B cell (primary cell): ENCODE results near the gene TIGD1. TPM values are rescaled to one million over a fixed set of nuclear protein-coding genes. Genes with fewer than 3 reads are reported as not detected.
"Not testable (repeated sequence)": the region's sequence is repeated elsewhere in the genome, so short reads cannot be mapped to it uniquely, and the experiment has no call there.

Source experiments
- ATAC-seq: fragments of 200-7000 bp; cut with Tn5 transposase; one replicate; pipeline ENCODE4 v1.10.0; 2021; ENCODE audit warnings: low read depth, mild to moderate bottlenecking, moderate number of reproducible peaks, moderate library complexity
- CTCF ChIA-PET: fragments of 350-600 bp; sonication (Branson Sonifier 250); formaldehyde crosslinking; loops from one replicate; lab custom pipeline; 2021; ENCODE audit warnings: antibody characterized with exemption, inconsistent platforms; lab: Charles Lee
- POLR2A ChIA-PET: fragments of 350-600 bp; sonication (Branson Sonifier 250); formaldehyde crosslinking; loops from one replicate; lab custom pipeline; 2021; ENCODE audit warnings: antibody characterized with exemption; lab: Charles Lee
- DNase-seq: peaks from one replicate; pipeline ENCODE4 v3.0.0; 2013
- H2AFZ ChIP-seq: 2 replicates; pipeline ENCODE4 v1.6.1; 2012; ENCODE audit warnings: mild to moderate bottlenecking, low read depth, low read length; ENCODE audit not compliant: insufficient read depth, poor library complexity, severe bottlenecking
- H3K27ac ChIP-seq, 2 donors: 1 replicate in 1 of 2; 2 replicates in 1 of 2; pipeline ENCODE4 v1.5.1; 2012 to 2013; ENCODE audit warnings: low read length in 2 of 2, mild to moderate bottlenecking in 2 of 2, moderate library complexity in 1 of 2
- H3K27me3 ChIP-seq, 4 experiments: fragments of 200-600 bp in 1 of 4; sonication (generic) in 1 of 4; replicated peaks in 1 of 4; 1 replicate in 2 of 4; 2 replicates in 2 of 4; pipeline versions ENCODE4 v1.6.1 to v1.7.0; 2013 to 2016; ENCODE audit warnings: low read length in 3 of 4, mild to moderate bottlenecking in 2 of 4, mixed read lengths in 1 of 4, moderate library complexity in 1 of 4; ENCODE audit not compliant: insufficient read depth in 4 of 4, control insufficient read depth in 3 of 4; ENCODE audit errors: control extremely low read depth in 1 of 4
- H3K36me3 ChIP-seq, 2 experiments: replicated peaks in 1 of 2; 1 replicate in 1 of 2; 2 replicates in 1 of 2; pipeline versions ENCODE4 v1.6.1 to v1.7.1; 2013; ENCODE audit warnings: low read length in 1 of 2; ENCODE audit not compliant: insufficient read depth in 2 of 2, control insufficient read depth in 1 of 2; ENCODE audit errors: control extremely low read depth in 1 of 2, extremely low read depth in 1 of 2
- H3K4me1 ChIP-seq, 2 donors: fragments of 200-600 bp in 1 of 2; sonication (generic) in 1 of 2; 1 replicate in 1 of 2; 2 replicates in 1 of 2; pipeline versions ENCODE4 v1.5.1 to v1.6.1; 2013 to 2017; ENCODE audit warnings: low read length in 2 of 2; ENCODE audit not compliant: control insufficient read depth in 2 of 2, insufficient read depth in 2 of 2
- H3K4me2 ChIP-seq: replicated peaks from 2 replicates; pipeline ENCODE3; 2012; ENCODE audit warnings: mild to moderate bottlenecking, low read depth, low read length; ENCODE audit not compliant: poor library complexity, severe bottlenecking
- H3K4me3 ChIP-seq, 5 experiments: fragments of 200-600 bp in 1 of 5; sonication (generic) in 1 of 5; 1 replicate in 3 of 5; 2 replicates in 2 of 5; pipeline versions ENCODE4 v1.5.1 to v1.7.0; 2011 to 2016; ENCODE audit warnings: low read length in 4 of 5, mild to moderate bottlenecking in 4 of 5, low read depth in 2 of 5, control low read depth in 1 of 5, moderate library complexity in 1 of 5; ENCODE audit not compliant: insufficient read depth in 1 of 5; ENCODE audit errors: control extremely low read depth in 1 of 5, extremely low read depth in 1 of 5
- H3K79me2 ChIP-seq: fragments of 200-600 bp; sonication (generic); one replicate; pipeline ENCODE4 v1.6.0; 2016; ENCODE audit warnings: low read length; ENCODE audit not compliant: control insufficient read depth, insufficient read depth
- H3K9ac ChIP-seq: fragments of 200-600 bp; sonication (generic); 2 replicates; pipeline ENCODE4 v1.6.1; 2017; ENCODE audit warnings: mild to moderate bottlenecking, low read length, moderate library complexity
- H3K9me3 ChIP-seq, 3 donors: one replicate each; pipeline versions ENCODE4 v1.6.1 to v1.7.1; 2013; ENCODE audit warnings: low read length in 2 of 3; ENCODE audit not compliant: control insufficient read depth in 2 of 3, insufficient read depth in 1 of 3; ENCODE audit errors: control extremely low read depth in 1 of 3
- H4K20me1 ChIP-seq: 2 replicates; pipeline ENCODE4 v1.6.0; 2012; ENCODE audit warnings: mild to moderate bottlenecking, low read length; ENCODE audit not compliant: insufficient read depth, control insufficient read depth, poor library complexity, severe bottlenecking
- H3K27ac Mint-ChIP-seq: one replicate; pipeline ENCODE4 v1.8.0; 2021; ENCODE audit warnings: mixed read lengths
- H3K27me3 Mint-ChIP-seq: one replicate; pipeline ENCODE4 v1.8.0; 2021; ENCODE audit warnings: mixed read lengths
- H3K4me1 Mint-ChIP-seq: one replicate; pipeline ENCODE4 v1.8.0; 2021; ENCODE audit warnings: mixed read lengths
- H3K4me3 Mint-ChIP-seq: one replicate; pipeline ENCODE4 v1.8.0; 2021; ENCODE audit warnings: mixed read lengths
- H3K9me3 Mint-ChIP-seq: one replicate; pipeline ENCODE4 v1.8.0; 2022; ENCODE audit warnings: mixed read lengths; ENCODE audit not compliant: insufficient read depth
- CTCF ChIP-seq: fragments of 200-600 bp; IDR thresholded peaks from one replicate; pipeline ENCODE4 v1.8.0; 2022; ENCODE audit warnings: antibody characterized with exemption, mild to moderate bottlenecking
- EZH2 ChIP-seq: IDR thresholded peaks from 2 replicates; pipeline ENCODE4 v1.6.1; 2012; ENCODE audit warnings: borderline replicate concordance, low read depth, mild to moderate bottlenecking, moderate library complexity, low read length; ENCODE audit not compliant: insufficient read depth, poor library complexity, severe bottlenecking
- WGBS: methylation state at CpG from one replicate; pipeline ENCODE4 v1.1.5; 2013; ENCODE audit warnings: missing lambda C conversion rate; ENCODE audit not compliant: insufficient coverage; 5-methylcytosine and 5-hydroxymethylcytosine counted together
- intact Hi-C: fragments of 100-400 bp; cut with micrococcal nuclease; formaldehyde crosslinking; loops from one replicate; pipeline ENCODE4 v1.10.0; 2022
- polyA plus RNA-seq: library from polyadenylated mRNA; depleted of rRNA; stranded (reverse); fragments of >200 nt; gene quantifications from 2 replicates; pipeline ENCODE4 v1.2.3, GENCODE V29; 2012
- total RNA-seq, 2 donors: library from RNA; stranded (reverse); fragments of 120-200 nt in 1 of 2; gene quantifications; 1 replicate in 1 of 2; 2 replicates in 1 of 2; pipeline versions ENCODE4 v1.2.3 to v1.2.4, GENCODE V29; 2013 to 2022

Gene TIGD1
- total and polyA plus RNA-seq, 2 donors (not counting 1 experiment from before 2014, with no cell fraction given): 7.6 to 13.6 TPM

- DNase-seq, H3K27ac Mint-ChIP-seq, intact Hi-C loops, CTCF ChIA-PET, H3K9me3 Mint-ChIP-seq, H3K36me3 ChIP-seq, H4K20me1 ChIP-seq, H2AFZ ChIP-seq, H3K4me1 ChIP-seq, H3K27ac ChIP-seq, H3K79me2 ChIP-seq, ATAC-seq, H3K9ac ChIP-seq, H3K4me1 Mint-ChIP-seq, H3K4me2 ChIP-seq, H3K4me3 Mint-ChIP-seq, POLR2A ChIA-PET, H3K4me3 ChIP-seq: not testable (repeated sequence)
- WGBS: 90% methylated on average over 7 of the region's 7 CpGs
- peaks cover 40% of the 10 kb centered on the region for H3K27me3 Mint-ChIP-seq
- H3K9me3 ChIP-seq: peaks cover 0 to 18% (median 7%) of the 10 kb centered on the region in 3 donors
- H3K27me3 ChIP-seq: peaks cover 0 to 15% (median 3%) of the 10 kb centered on the region in 4 experiments
Measured at GRCh38 chr2:232532821-232533220, 17.5 kb downstream of the TIGD1 start.

- Mint-ChIP-seq H3K4me3 (no peak overlapping the region), H3K4me1 (peaks cover 2% of the 10 kb centered on the region), H3K27me3 (peaks cover 40% of the 10 kb centered on the region), H3K27ac (no peak overlapping the region), H3K9me3 (peaks cover 5% of the 10 kb centered on the region)
- POLR2A ChIA-PET: no interaction called here
- H3K27me3 ChIP-seq: peaks cover 0 to 15% (median 3%) of the 10 kb centered on the region in 4 experiments
- no peak overlapping the region for H3K9ac ChIP-seq
- DNase-seq: no peak
- intact Hi-C loops: no loop called here
- H3K36me3 ChIP-seq: no peaks in the 10 kb centered on the region
- H3K9me3 ChIP-seq: peaks cover 0 to 18% (median 7%) of the 10 kb centered on the region in 3 donors
- TF ChIP-seq EZH2 (no peak), CTCF (no peak)
- 63% methylated on average over 8 of the region's 9 CpGs for WGBS
- H4K20me1 ChIP-seq: no peaks in the 10 kb centered on the region
- H3K4me1 ChIP-seq: no peaks in the 10 kb centered on the region
- no peaks in the 10 kb centered on the region for H3K79me2 ChIP-seq
- CTCF ChIA-PET: no interaction called here
- H3K4me2 ChIP-seq: no peak overlapping the region
- ATAC-seq: no peak
- H3K27ac ChIP-seq: no peak overlapping the region
- H3K4me3 ChIP-seq: no peak overlapping the region
- no peak overlapping the region for H2AFZ ChIP-seq
Measured at GRCh38 chr2:232532419-232532818, 17.9 kb downstream of the TIGD1 start.
